ENCODE measurements around the gene PIP5K1B. TPM values are rescaled to one million over a fixed set of nuclear protein-coding genes. Genes with fewer than 3 reads are reported as not detected.

PIP5K1B gene
- total RNA-seq, 1 experiment from 2014 or later = 0.20 TPM

GRCh38 chr9:68704498-68704813 lies 584 bp upstream of the PIP5K1B start:
- ChIA-PET CTCF (no interaction called here), RAD21 (ENCODE audit: low non-redundant PET in 1 of 2, low total read pairs in 2 of 2, uncharacterized antibody in 2 of 2, unreplicated experiment in 2 of 2) (no interaction called here), POLR2A (no interaction called here)
- Histone ChIP-seq H3K4me1 (ENCODE audit: control insufficient read depth in 1 of 2, insufficient read depth in 2 of 2, low read length in 2 of 2) (no peaks in the 10 kb centered on the region), H4K20me1 (ENCODE audit: insufficient read depth) (no peaks in the 10 kb centered on the region), H3K79me2 (ENCODE audit: insufficient read depth, low read length) (no peaks in the 10 kb centered on the region), H3K9me3 (ENCODE audit: control insufficient read depth in 1 of 2, insufficient read depth in 1 of 2, low read depth in 1 of 2, low read length in 2 of 2) (no peaks in the 10 kb centered on the region), H2AFZ (ENCODE audit: low read depth, low read length, poor library complexity, severe bottlenecking) (no peak overlapping the region), H3K4me3 (replicated peaks in 1 of 2; ENCODE audit: low read depth in 1 of 2, low read length in 2 of 2) (no peak overlapping the region), H3K9me2 (ENCODE audit: insufficient read depth) (no peaks in the 10 kb centered on the region; the same call in 1 of the 2 replicates), H3K27ac (ENCODE audit: low read depth, low read length) (no peak overlapping the region), H3K9ac (ENCODE audit: low read length) (no peak overlapping the region), H3K36me3 (ENCODE audit: control insufficient read depth in 1 of 2, insufficient read depth in 2 of 2, low read length in 2 of 2) (no peaks in the 10 kb centered on the region), H3K4me2 (ENCODE audit: low read length) (no peak overlapping the region), H3K27me3 (ENCODE audit: insufficient read depth, low read length) (peaks cover 30% of the 10 kb centered on the region)
- BruUV-seq (replicated peaks) = no TSS peak
- intact Hi-C loops (cut with micrococcal nuclease) = no loop called here
- ATAC-seq (no peak), DNase-seq (ENCODE audit: low read depth, low spot score) (no peak)
- TF ChIP-seq POLR2AphosphoS5 (IDR thresholded peaks at IDR 0.05; ENCODE audit: low read depth, low read length) (no peak), ZBTB33 (IDR thresholded peaks at IDR 0.05; ENCODE audit: extremely low read depth, insufficient replicate concordance, low read length) (no peak), CTCF (IDR thresholded peaks at IDR 0.05 in 2 of 3, conservative IDR thresholded peaks at IDR 0.05 in 1 of 3; ENCODE audit: borderline replicate concordance in 1 of 3, insufficient read depth in 1 of 3, low read depth in 2 of 3, low read length in 2 of 3) (no peak), REST (IDR thresholded peaks at IDR 0.05; ENCODE audit: low read depth) (no peak), FOSL1 (IDR thresholded peaks at IDR 0.05; ENCODE audit: low read depth) (no peak), EZH2 (IDR thresholded peaks at IDR 0.05) (no peak), SRF (IDR thresholded peaks at IDR 0.05; ENCODE audit: low read depth) (no peak), ZNF274 (IDR thresholded peaks at IDR 0.05; ENCODE audit: low read depth, low read length) (no peak), CBX3 (IDR thresholded peaks at IDR 0.05; ENCODE audit: low read depth) (no peak), SIN3A (IDR thresholded peaks at IDR 0.05; ENCODE audit: low read depth) (no peak)

Data from HCT116 (cell line).